Activated naive CD8-positive, alpha-beta T cell treated with anti-CD3 and anti-CD28 coated beads, Interleukin-2, amount 10 ng/mL, durations not matched to agents 7 days and 5 days (primary cell): ENCODE measurements around the gene NUCKS1. TPM values are rescaled to one million over a fixed set of nuclear protein-coding genes. Genes with fewer than 3 reads are reported as not detected.

ENCODE experiments used
- ATAC-seq: fragments of 150-1000 bp; cut with Tn5 transposase; one replicate; pipeline ENCODE4 v1.10.0; 2021; ENCODE audit warnings: low read depth, moderate library complexity
- POLR2A ChIA-PET: fragments of 350-600 bp; sonication (Branson Sonifier 250); formaldehyde crosslinking; loops from one replicate; lab custom pipeline; 2021; ENCODE audit warnings: antibody characterized with exemption; lab: Charles Lee
- DNase-seq: peaks from one replicate; pipeline ENCODE4 v3.0.0; 2021
- H3K27ac Mint-ChIP-seq: one replicate; pipeline ENCODE4 v1.8.0; 2022; ENCODE audit warnings: mild to moderate bottlenecking, mixed read lengths
- H3K27me3 Mint-ChIP-seq: one replicate; pipeline ENCODE4 v1.8.0; 2022; ENCODE audit warnings: mild to moderate bottlenecking, moderate library complexity, mixed read lengths
- H3K36me3 Mint-ChIP-seq: one replicate; pipeline ENCODE4 v1.8.0; 2021; ENCODE audit warnings: mild to moderate bottlenecking, mixed read lengths
- H3K4me1 Mint-ChIP-seq: one replicate; pipeline ENCODE4 v1.8.0; 2021; ENCODE audit warnings: mixed read lengths
- H3K4me3 Mint-ChIP-seq: one replicate; pipeline ENCODE4 v1.8.0; 2022; ENCODE audit warnings: mild to moderate bottlenecking, moderate library complexity, mixed read lengths
- H3K9me3 Mint-ChIP-seq: one replicate; pipeline ENCODE4 v1.8.0; 2021; ENCODE audit warnings: mixed read lengths
- total RNA-seq, 2 experiments: library from RNA; stranded (reverse); gene quantifications; one replicate each; pipeline ENCODE4 v1.2.3, GENCODE V29; 2021

The NUCKS1 gene
- total RNA-seq, 2 experiments from 2014 or later: 200 to 211 TPM

GRCh38 chr1:205764578-205764977 is 14.6 kb upstream of the NUCKS1 start:
- Mint-ChIP-seq H3K4me1 (peaks cover 9% of the 10 kb centered on the region), H3K4me3 (no peak overlapping the region), H3K36me3 (peaks cover 18% of the 10 kb centered on the region), H3K9me3 (no peaks in the 10 kb centered on the region), H3K27me3 (no peaks in the 10 kb centered on the region), H3K27ac (no peak overlapping the region)
- DNase-seq: no peak
- ATAC-seq: no peak
- POLR2A ChIA-PET: interaction anchor here (0.7 to 2.5 kb wide), 3 partner anchors 10 to 480 kb away, joined by 3 to 17 read pairs (median 4); partner anchors contain the start of gene RAB29

GRCh38 chr1:205763980-205764379 is 14.0 kb upstream of the NUCKS1 start:
- peaks cover 12% of the 10 kb centered on the region for H3K36me3 Mint-ChIP-seq
- no peak overlapping the region for H3K4me3 Mint-ChIP-seq
- H3K9me3 Mint-ChIP-seq: no peaks in the 10 kb centered on the region
- POLR2A ChIA-PET: interaction anchor here (1.6 kb wide), 1 partner anchor 10 kb away, joined by 3 read pairs; no protein-coding TSS in a partner anchor
- H3K27ac Mint-ChIP-seq: no peak overlapping the region
- ATAC-seq (no peak), DNase-seq (no peak)
- H3K4me1 Mint-ChIP-seq: peaks cover 9% of the 10 kb centered on the region
- H3K27me3 Mint-ChIP-seq: no peaks in the 10 kb centered on the region

GRCh38 chr1:205760606-205761005 is 10.6 kb upstream of the NUCKS1 start:
- peaks cover 5% of the 10 kb centered on the region for H3K36me3 Mint-ChIP-seq
- H3K4me1 Mint-ChIP-seq: no peaks in the 10 kb centered on the region
- POLR2A ChIA-PET: no interaction called here
- no peaks in the 10 kb centered on the region for H3K27me3 Mint-ChIP-seq
- ATAC-seq: no peak
- no peak overlapping the region for H3K4me3 Mint-ChIP-seq
- no peaks in the 10 kb centered on the region for H3K9me3 Mint-ChIP-seq
- no peak for DNase-seq
- peak overlapping the region; percentile 31 for H3K27ac Mint-ChIP-seq

GRCh38 chr1:205756552-205756951 is 6.6 kb upstream of the NUCKS1 start:
- Mint-ChIP-seq H3K27me3 (no peaks in the 10 kb centered on the region), H3K27ac (no peak overlapping the region), H3K9me3 (no peaks in the 10 kb centered on the region), H3K4me1 (no peaks in the 10 kb centered on the region), H3K4me3 (no peak overlapping the region), H3K36me3 (peaks cover 3% of the 10 kb centered on the region)
- DNase-seq (no peak), ATAC-seq (no peak)
- POLR2A ChIA-PET: no interaction called here

GRCh38 chr1:205754857-205755256 is 4.9 kb upstream of the NUCKS1 start:
- Mint-ChIP-seq H3K27me3 (no peaks in the 10 kb centered on the region), H3K36me3 (peaks cover 5% of the 10 kb centered on the region), H3K4me1 (peaks cover 14% of the 10 kb centered on the region), H3K9me3 (no peaks in the 10 kb centered on the region), H3K27ac (no peak overlapping the region), H3K4me3 (no peak overlapping the region)
- POLR2A ChIA-PET: interaction anchor here (0.9 to 1.1 kb wide), 2 partner anchors 17 to 20 kb away, joined by 3 to 4 read pairs; partner anchors contain the start of gene RAB29
- DNase-seq (no peak), ATAC-seq (no peak)

- DNase-seq (no peak), ATAC-seq (no peak)
- H3K36me3 Mint-ChIP-seq: peaks cover 10% of the 10 kb centered on the region
- H3K4me3 Mint-ChIP-seq: peak overlapping the region; percentile 99
- H3K4me1 Mint-ChIP-seq: peaks cover 32% of the 10 kb centered on the region
- H3K9me3 Mint-ChIP-seq: no peaks in the 10 kb centered on the region
- peak overlapping the region; percentile 100 for H3K27ac Mint-ChIP-seq
- POLR2A ChIA-PET: interaction anchor here (0.9 to 1.1 kb wide), 2 partner anchors 23 to 24 kb away, joined by 3 to 5 read pairs; partner anchors contain the start of gene RAB29
- H3K27me3 Mint-ChIP-seq: no peaks in the 10 kb centered on the region
Observed at GRCh38 chr1:205751036-205751651, 1.2 kb upstream of the NUCKS1 start.

- peaks cover 10% of the 10 kb centered on the region for H3K36me3 Mint-ChIP-seq
- POLR2A ChIA-PET: interaction anchor here (0.6 to 2.4 kb wide), 14 partner anchors 9 to 826 kb away, joined by 3 to 43 read pairs (median 5); partner anchors contain the start of genes ELK4, PM20D1 and RAB29
- H3K27me3 Mint-ChIP-seq: no peaks in the 10 kb centered on the region
- no peaks in the 10 kb centered on the region for H3K9me3 Mint-ChIP-seq
- peak overlapping the region; percentile 99 for H3K4me3 Mint-ChIP-seq
- ATAC-seq (peak; percentile 82), DNase-seq (peak; percentile 97)
- H3K4me1 Mint-ChIP-seq: peaks cover 39% of the 10 kb centered on the region
- peak overlapping the region; percentile 100 for H3K27ac Mint-ChIP-seq
Observed at GRCh38 chr1:205749234-205750137, 496 bp downstream of the NUCKS1 start.

GRCh38 chr1:205748403-205749233 is 1.4 kb downstream of the NUCKS1 start:
- POLR2A ChIA-PET: interaction anchor here (0.6 to 2.4 kb wide), 13 partner anchors 8 to 827 kb away, joined by 3 to 43 read pairs (median 5); partner anchors contain the start of genes PM20D1 and RAB29

GRCh38 chr1:205746757-205747412 is 3.1 kb downstream of the NUCKS1 start:
- DNase-seq: no peak
- H3K4me1 Mint-ChIP-seq: peaks cover 48% of the 10 kb centered on the region
- no peaks in the 10 kb centered on the region for H3K9me3 Mint-ChIP-seq
- no peak for ATAC-seq
- no peaks in the 10 kb centered on the region for H3K27me3 Mint-ChIP-seq
- peak overlapping the region; percentile 61 for H3K4me3 Mint-ChIP-seq
- POLR2A ChIA-PET: interaction anchor here (0.9 kb wide), 1 partner anchor 28 kb away, joined by 3 read pairs; the partner anchor contains the start of gene RAB29
- peaks cover 10% of the 10 kb centered on the region for H3K36me3 Mint-ChIP-seq
- H3K27ac Mint-ChIP-seq: no peak overlapping the region

More at GRCh38 chr1:205748403-205749233, 1.4 kb downstream of the NUCKS1 start:
- ATAC-seq: peak; percentile 9
- Mint-ChIP-seq H3K4me3 (peak overlapping the region; percentile 90), H3K9me3 (no peaks in the 10 kb centered on the region), H3K36me3 (peaks cover 10% of the 10 kb centered on the region), H3K27ac (peak overlapping the region; percentile 75), H3K4me1 (peaks cover 45% of the 10 kb centered on the region), H3K27me3 (no peaks in the 10 kb centered on the region)
- no peak for DNase-seq

GRCh38 chr1:205744403-205744802 is 5.6 kb downstream of the NUCKS1 start:
- Mint-ChIP-seq H3K27ac (no peak overlapping the region), H3K9me3 (no peaks in the 10 kb centered on the region), H3K27me3 (no peaks in the 10 kb centered on the region), H3K4me3 (no peak overlapping the region), H3K4me1 (peaks cover 35% of the 10 kb centered on the region), H3K36me3 (peaks cover 8% of the 10 kb centered on the region)
- DNase-seq: no peak
- POLR2A ChIA-PET: interaction anchor here (1.1 kb wide), 1 partner anchor 9 kb away, joined by 3 read pairs; no protein-coding TSS in a partner anchor
- no peak for ATAC-seq

GRCh38 chr1:205743977-205744376 is 6.0 kb downstream of the NUCKS1 start:
- Mint-ChIP-seq H3K36me3 (peaks cover 11% of the 10 kb centered on the region), H3K4me1 (peaks cover 38% of the 10 kb centered on the region), H3K27ac (no peak overlapping the region), H3K4me3 (no peak overlapping the region), H3K27me3 (no peaks in the 10 kb centered on the region), H3K9me3 (no peaks in the 10 kb centered on the region)
- DNase-seq (no peak), ATAC-seq (no peak)
- POLR2A ChIA-PET: no interaction called here

- Mint-ChIP-seq H3K4me1 (peaks cover 24% of the 10 kb centered on the region), H3K27me3 (no peaks in the 10 kb centered on the region), H3K27ac (no peak overlapping the region), H3K36me3 (peaks cover 7% of the 10 kb centered on the region), H3K4me3 (no peak overlapping the region), H3K9me3 (no peaks in the 10 kb centered on the region)
- POLR2A ChIA-PET: no interaction called here
- DNase-seq (no peak), ATAC-seq (no peak)
Observed at GRCh38 chr1:205741681-205742080, 8.3 kb downstream of the NUCKS1 start.
